CD4-positive, CD25-positive, alpha-beta regulatory T cell (primary cell): ENCODE measurements around the gene RUFY4. TPM values are rescaled to one million over a fixed set of nuclear protein-coding genes. Genes with fewer than 3 reads are reported as not detected.

Experiments
- ATAC-seq, 2 donors: fragments of 150-1000 bp; cut with Tn5 transposase; one replicate each; pipeline ENCODE4 v1.10.0; 2021; ENCODE audit warnings: low read depth in 2 of 2, moderate number of reproducible peaks in 2 of 2, moderate library complexity in 1 of 2
- DNase-seq, 3 donors: peaks; one replicate each; pipeline versions ENCODE4 v3.0.0 to v3.0.0-alpha.2; 2012 to 2022; ENCODE audit warnings: mixed read lengths in 1 of 3
- H3K27ac ChIP-seq: one replicate; pipeline ENCODE4 v1.7.0; 2013; ENCODE audit warnings: mild to moderate bottlenecking, low read length; ENCODE audit not compliant: insufficient read depth, poor library complexity, severe bottlenecking
- H3K27me3 ChIP-seq: one replicate; pipeline ENCODE4 v1.7.0; 2013; ENCODE audit warnings: low read length; ENCODE audit not compliant: control insufficient read depth, insufficient read depth
- H3K36me3 ChIP-seq: one replicate; pipeline ENCODE4 v1.7.0; 2013; ENCODE audit warnings: mild to moderate bottlenecking, low read length, moderate library complexity; ENCODE audit not compliant: control insufficient read depth, insufficient read depth
- H3K4me1 ChIP-seq: 2 replicates; pipeline ENCODE4 v1.7.0; 2013; ENCODE audit warnings: mild to moderate bottlenecking, low read length; ENCODE audit not compliant: insufficient read depth, control insufficient read depth, poor library complexity, severe bottlenecking
- H3K4me3 ChIP-seq: one replicate; pipeline ENCODE4 v1.7.0; 2013; ENCODE audit warnings: low read depth, mild to moderate bottlenecking, low read length, moderate library complexity
- H3K9me3 ChIP-seq, 2 experiments: 1 replicate in 1 of 2; 2 replicates in 1 of 2; pipeline ENCODE4 v1.7.0; 2013; ENCODE audit warnings: low read length in 2 of 2, mild to moderate bottlenecking in 1 of 2, moderate library complexity in 1 of 2; ENCODE audit not compliant: control insufficient read depth in 2 of 2
- H3K27ac Mint-ChIP-seq, 3 donors: one replicate each; pipeline ENCODE4 v1.8.0; 2020 to 2022; ENCODE audit warnings: mild to moderate bottlenecking in 3 of 3, mixed read lengths in 3 of 3, moderate library complexity in 2 of 3
- H3K27me3 Mint-ChIP-seq: one replicate; pipeline ENCODE4 v1.8.0; 2022; ENCODE audit warnings: mild to moderate bottlenecking, mixed read lengths
- H3K36me3 Mint-ChIP-seq: one replicate; pipeline ENCODE4 v1.8.0; 2020; ENCODE audit warnings: mixed read lengths
- H3K4me1 Mint-ChIP-seq, 4 donors: one replicate each; pipeline ENCODE4 v1.8.0; 2020 to 2022; ENCODE audit warnings: mixed read lengths in 4 of 4, mild to moderate bottlenecking in 1 of 4
- H3K4me3 Mint-ChIP-seq, 4 donors: one replicate each; pipeline ENCODE4 v1.8.0; 2020 to 2022; ENCODE audit warnings: mild to moderate bottlenecking in 4 of 4, mixed read lengths in 4 of 4, moderate library complexity in 3 of 4
- H3K9me3 Mint-ChIP-seq, 7 donors: one replicate each; pipeline ENCODE4 v1.8.0; 2020 to 2022; ENCODE audit warnings: mixed read lengths in 7 of 7, mild to moderate bottlenecking in 3 of 7, moderate library complexity in 2 of 7
- polyA plus RNA-seq, 4 donors: library from polyadenylated mRNA; unstranded; fragments of 300-500 nt; fragmentation: Illumina TruSeq; gene quantifications; one replicate each; pipeline ENCODE4 v1.2.3, GENCODE V29; 2021
- total RNA-seq: library from RNA; stranded (reverse); gene quantifications from one replicate; pipeline ENCODE4 v1.2.3, GENCODE V29; 2022

RUFY4 gene
- total and polyA plus RNA-seq, 5 donors from 2014 or later: 0.15 to 2.1 TPM; not detected in 3

GRCh38 chr2:218022851-218023530, 46.1 kb upstream of the RUFY4 start:
- Mint-ChIP-seq H3K27ac (no peak overlapping the region), H3K36me3 (no peaks in the 10 kb centered on the region), H3K9me3 (no peaks in the 10 kb centered on the region), H3K27me3 (no peaks in the 10 kb centered on the region), H3K4me3 (no peak overlapping the region), H3K4me1 (no peaks in the 10 kb centered on the region)
- DNase-seq (no peak), ATAC-seq (no peak)
- Histone ChIP-seq H3K27ac (no peak overlapping the region), H3K36me3 (no peaks in the 10 kb centered on the region), H3K9me3 (no peaks in the 10 kb centered on the region), H3K27me3 (no peaks in the 10 kb centered on the region), H3K4me3 (no peak overlapping the region), H3K4me1 (no peaks in the 10 kb centered on the region)

GRCh38 chr2:218023636-218024035, 45.4 kb upstream of the RUFY4 start:
- Histone ChIP-seq H3K27ac (no peak overlapping the region), H3K4me3 (no peak overlapping the region), H3K9me3 (no peaks in the 10 kb centered on the region), H3K4me1 (no peaks in the 10 kb centered on the region), H3K27me3 (no peaks in the 10 kb centered on the region), H3K36me3 (no peaks in the 10 kb centered on the region)
- no peak overlapping the region for H3K27ac Mint-ChIP-seq
- H3K4me1 Mint-ChIP-seq: no peaks in the 10 kb centered on the region
- H3K4me3 Mint-ChIP-seq: no peak overlapping the region
- ATAC-seq (no peak), DNase-seq (no peak)
- no peaks in the 10 kb centered on the region for H3K9me3 Mint-ChIP-seq
- H3K36me3 Mint-ChIP-seq: no peaks in the 10 kb centered on the region
- H3K27me3 Mint-ChIP-seq: no peaks in the 10 kb centered on the region

GRCh38 chr2:218024336-218024735, 44.7 kb upstream of the RUFY4 start:
- Histone ChIP-seq H3K27ac (no peak overlapping the region), H3K4me1 (no peaks in the 10 kb centered on the region), H3K9me3 (no peaks in the 10 kb centered on the region), H3K27me3 (no peaks in the 10 kb centered on the region), H3K36me3 (no peaks in the 10 kb centered on the region), H3K4me3 (no peak overlapping the region)
- H3K27me3 Mint-ChIP-seq: no peaks in the 10 kb centered on the region
- no peaks in the 10 kb centered on the region for H3K4me1 Mint-ChIP-seq
- no peak for ATAC-seq
- H3K9me3 Mint-ChIP-seq: no peaks in the 10 kb centered on the region
- no peak overlapping the region for H3K27ac Mint-ChIP-seq
- no peak for DNase-seq
- no peaks in the 10 kb centered on the region for H3K36me3 Mint-ChIP-seq
- no peak overlapping the region for H3K4me3 Mint-ChIP-seq

- Histone ChIP-seq H3K9me3 (no peaks in the 10 kb centered on the region), H3K27me3 (no peaks in the 10 kb centered on the region), H3K27ac (no peak overlapping the region), H3K4me1 (no peaks in the 10 kb centered on the region), H3K4me3 (no peak overlapping the region), H3K36me3 (no peaks in the 10 kb centered on the region)
- Mint-ChIP-seq H3K4me1 (no peaks in the 10 kb centered on the region), H3K27me3 (no peaks in the 10 kb centered on the region), H3K27ac (no peak overlapping the region), H3K36me3 (no peaks in the 10 kb centered on the region), H3K4me3 (no peak overlapping the region), H3K9me3 (no peaks in the 10 kb centered on the region)
- DNase-seq: no peak
- ATAC-seq: no peak
Observed at GRCh38 chr2:218024871-218025270, 44.2 kb upstream of the RUFY4 start.

- Mint-ChIP-seq H3K4me1 (no peaks in the 10 kb centered on the region), H3K9me3 (no peaks in the 10 kb centered on the region), H3K36me3 (no peaks in the 10 kb centered on the region), H3K4me3 (no peak overlapping the region), H3K27me3 (no peaks in the 10 kb centered on the region), H3K27ac (no peak overlapping the region)
- no peak for ATAC-seq
- Histone ChIP-seq H3K9me3 (no peaks in the 10 kb centered on the region), H3K4me1 (no peaks in the 10 kb centered on the region), H3K27ac (no peak overlapping the region), H3K4me3 (no peak overlapping the region), H3K36me3 (no peaks in the 10 kb centered on the region), H3K27me3 (no peaks in the 10 kb centered on the region)
- DNase-seq: no peak
Observed at GRCh38 chr2:218026244-218026643, 42.8 kb upstream of the RUFY4 start.

GRCh38 chr2:218026676-218027425, 42.2 kb upstream of the RUFY4 start:
- no peak for ATAC-seq
- no peaks in the 10 kb centered on the region for H3K4me1 Mint-ChIP-seq
- no peak overlapping the region for H3K27ac Mint-ChIP-seq

GRCh38 chr2:218027426-218028188, 41.4 kb upstream of the RUFY4 start:
- no peaks in the 10 kb centered on the region for H3K4me1 Mint-ChIP-seq
- no peak overlapping the region for H3K27ac Mint-ChIP-seq
- no peaks in the 10 kb centered on the region for H3K27me3 Mint-ChIP-seq

More at GRCh38 chr2:218026676-218027425, 42.2 kb upstream of the RUFY4 start:
- Histone ChIP-seq H3K4me1 (no peaks in the 10 kb centered on the region), H3K27ac (no peak overlapping the region), H3K9me3 (no peaks in the 10 kb centered on the region), H3K4me3 (no peak overlapping the region), H3K36me3 (no peaks in the 10 kb centered on the region), H3K27me3 (no peaks in the 10 kb centered on the region)
- no peak for DNase-seq
- H3K36me3 Mint-ChIP-seq: no peaks in the 10 kb centered on the region
- H3K27me3 Mint-ChIP-seq: no peaks in the 10 kb centered on the region
- no peak overlapping the region for H3K4me3 Mint-ChIP-seq
- no peaks in the 10 kb centered on the region for H3K9me3 Mint-ChIP-seq

More at GRCh38 chr2:218027426-218028188, 41.4 kb upstream of the RUFY4 start:
- Histone ChIP-seq H3K36me3 (no peaks in the 10 kb centered on the region), H3K27ac (no peak overlapping the region), H3K9me3 (no peaks in the 10 kb centered on the region), H3K27me3 (no peaks in the 10 kb centered on the region), H3K4me3 (no peak overlapping the region), H3K4me1 (no peaks in the 10 kb centered on the region)
- Mint-ChIP-seq H3K4me3 (no peak overlapping the region), H3K36me3 (no peaks in the 10 kb centered on the region), H3K9me3 (no peaks in the 10 kb centered on the region)
- DNase-seq (no peak), ATAC-seq (no peak)
